Activated T-helper 17 cell treated with anti-CD3 and anti-CD28 coated beads, Interleukin-2, amount 50 U/mL, for 72 hours (primary cell): ENCODE results near the gene PKHD1. TPM values are rescaled to one million over a fixed set of nuclear protein-coding genes. Genes with fewer than 3 reads are reported as not detected.

ENCODE experiments used
- ATAC-seq: fragments of 150-1000 bp; cut with Tn5 transposase; replicated peaks from 2 replicates; pipeline ENCODE4 v1.10.0; 2021; ENCODE audit warnings: mild to moderate bottlenecking, moderate library complexity
- H3K27ac Mint-ChIP-seq: one replicate; pipeline ENCODE4 v1.8.0; 2022; ENCODE audit warnings: mixed read lengths
- H3K27me3 Mint-ChIP-seq: one replicate; pipeline ENCODE4 v1.8.0; 2022; ENCODE audit warnings: mixed read lengths
- H3K36me3 Mint-ChIP-seq: one replicate; pipeline ENCODE4 v1.8.0; 2022; ENCODE audit warnings: low read depth, mild to moderate bottlenecking, mixed read lengths
- H3K4me1 Mint-ChIP-seq: one replicate; pipeline ENCODE4 v1.8.0; 2022; ENCODE audit warnings: mixed read lengths
- H3K4me3 Mint-ChIP-seq: one replicate; pipeline ENCODE4 v1.8.0; 2022; ENCODE audit warnings: mild to moderate bottlenecking, mixed read lengths
- H3K9me3 Mint-ChIP-seq: one replicate; pipeline ENCODE4 v1.8.0; 2022; ENCODE audit warnings: mixed read lengths
- total RNA-seq, 2 donors: library from RNA; stranded (reverse); gene quantifications; one replicate each; pipeline ENCODE4 v1.2.3, GENCODE V29; 2022

PKHD1 gene
- total RNA-seq, 2 donors from 2014 or later = 0.19 to 0.24 TPM

DNA sequence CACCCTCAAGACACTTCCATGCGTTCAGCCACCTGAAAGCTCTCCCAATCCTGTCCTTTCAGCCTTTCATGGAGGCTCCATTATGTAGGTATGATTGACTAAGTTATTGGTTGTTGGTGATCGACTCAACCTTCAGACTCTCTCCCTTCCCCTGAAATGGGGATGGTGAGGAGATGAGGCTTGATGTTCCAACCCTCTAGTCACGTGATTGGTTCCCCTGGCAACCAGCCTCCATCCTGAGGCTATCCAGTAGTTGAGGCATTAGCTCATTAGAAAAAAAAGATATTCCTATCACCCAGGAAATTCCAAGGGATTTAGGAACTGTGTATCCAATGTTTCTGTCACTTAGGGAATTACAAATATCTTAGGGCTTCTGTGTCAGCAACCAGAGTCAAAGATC is 426.6 kb downstream of the PKHD1 start:
- Mint-ChIP-seq H3K27ac (no peak overlapping the region), H3K9me3 (no peaks in the 10 kb centered on the region), H3K4me1 (no peaks in the 10 kb centered on the region), H3K4me3 (no peak overlapping the region), H3K36me3 (no peaks in the 10 kb centered on the region), H3K27me3 (no peaks in the 10 kb centered on the region)
- ATAC-seq = no peak

DNA sequence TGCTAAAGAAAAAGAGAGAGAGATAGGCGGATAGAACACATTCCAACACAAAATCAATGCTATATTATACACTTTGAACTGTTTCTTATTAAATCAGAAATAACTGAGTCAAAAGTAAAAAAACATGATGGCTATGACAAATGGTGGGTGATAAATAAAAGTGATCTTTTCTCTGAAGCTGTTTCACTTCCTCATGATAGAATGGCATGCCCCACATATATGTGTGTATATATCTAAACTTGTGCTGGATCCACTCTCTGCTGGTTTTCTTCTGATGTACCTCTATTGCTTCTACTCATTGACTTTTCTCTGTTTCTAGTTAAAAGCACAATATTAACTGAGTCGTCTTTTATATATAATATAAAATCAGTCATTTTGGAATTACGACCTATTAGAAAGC is 429.9 kb downstream of the PKHD1 start:
- Mint-ChIP-seq H3K36me3 (no peaks in the 10 kb centered on the region), H3K4me3 (no peak overlapping the region), H3K27ac (no peak overlapping the region), H3K4me1 (no peaks in the 10 kb centered on the region), H3K27me3 (no peaks in the 10 kb centered on the region), H3K9me3 (no peaks in the 10 kb centered on the region)
- no peak for ATAC-seq

DNA sequence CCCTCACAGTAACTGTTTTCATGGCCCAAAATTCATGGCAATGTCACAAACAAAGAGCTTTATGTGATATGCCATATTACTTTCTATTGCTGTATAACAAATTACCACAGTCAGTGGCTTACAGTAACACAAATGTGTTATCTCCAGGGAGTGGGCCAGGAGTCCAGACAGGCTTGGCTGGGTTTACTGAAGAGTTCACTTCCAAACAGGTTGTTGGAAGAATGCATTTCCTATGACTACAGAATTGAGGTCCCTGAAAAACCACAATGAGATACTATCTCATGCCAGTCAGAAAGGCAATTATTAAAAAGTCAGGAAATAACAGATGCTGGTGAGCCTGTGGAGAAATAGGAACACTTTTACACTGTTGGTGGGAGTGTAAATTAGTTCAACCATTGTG is 431.9 kb downstream of the PKHD1 start:
- H3K4me1 Mint-ChIP-seq = no peaks in the 10 kb centered on the region
- ATAC-seq = no peak
- no peak overlapping the region for H3K4me3 Mint-ChIP-seq
- H3K36me3 Mint-ChIP-seq = no peaks in the 10 kb centered on the region
- H3K27ac Mint-ChIP-seq = no peak overlapping the region
- no peaks in the 10 kb centered on the region for H3K27me3 Mint-ChIP-seq
- H3K9me3 Mint-ChIP-seq = no peaks in the 10 kb centered on the region

DNA sequence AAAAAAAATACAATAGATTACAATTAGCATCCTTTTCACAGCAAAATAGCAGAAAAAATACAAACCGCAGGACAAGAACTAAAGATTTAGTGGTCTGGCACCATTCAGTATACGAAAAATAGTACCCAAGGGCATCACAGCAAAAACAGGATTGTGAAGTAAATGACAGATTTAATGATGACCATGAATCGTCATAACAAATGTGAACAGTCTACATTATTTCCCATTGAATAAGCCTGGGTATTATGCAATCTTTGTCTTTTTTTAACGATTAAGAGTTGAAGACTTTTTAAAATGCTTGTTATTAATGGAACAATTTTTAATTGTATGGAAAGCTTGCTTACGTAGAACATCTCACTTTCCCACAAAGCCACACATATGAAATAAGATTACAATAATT is 432.8 kb downstream of the PKHD1 start:
- Mint-ChIP-seq H3K27ac (no peak overlapping the region), H3K36me3 (no peaks in the 10 kb centered on the region), H3K4me3 (no peak overlapping the region), H3K27me3 (no peaks in the 10 kb centered on the region), H3K9me3 (no peaks in the 10 kb centered on the region), H3K4me1 (no peaks in the 10 kb centered on the region)
- ATAC-seq = no peak

DNA sequence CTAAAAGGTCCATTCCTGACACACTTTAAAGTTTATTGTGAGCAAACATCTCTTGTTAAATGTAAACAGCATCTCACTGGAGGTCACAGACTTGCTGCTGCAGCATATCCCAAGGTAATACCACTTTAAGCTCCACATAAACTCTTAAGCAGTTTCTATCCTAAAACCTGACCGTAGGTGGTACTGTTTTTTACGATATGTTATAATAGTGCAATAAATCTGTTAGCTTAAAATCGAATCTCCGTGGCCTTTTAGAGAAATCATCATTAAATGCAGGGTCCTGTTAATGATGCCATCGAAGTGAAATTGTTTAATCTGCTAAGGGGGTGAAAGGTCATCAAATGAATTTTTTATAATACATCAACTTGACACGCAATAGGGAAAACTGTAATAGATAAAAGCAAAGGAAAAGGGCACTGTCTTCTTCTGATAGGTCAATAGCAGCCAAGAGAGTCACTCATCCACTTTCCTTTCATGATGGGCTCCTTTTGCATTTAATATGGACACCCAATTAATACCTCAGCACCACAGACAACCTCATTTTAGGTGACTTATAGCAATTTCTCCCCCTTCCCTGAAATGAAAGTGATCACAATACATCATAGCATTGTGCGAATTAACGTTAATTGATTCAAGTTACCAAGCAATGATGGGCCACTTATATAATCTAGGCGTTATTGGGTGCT is 436.1 kb downstream of the PKHD1 start:
- H3K4me3 Mint-ChIP-seq = no peak overlapping the region
- no peaks in the 10 kb centered on the region for H3K4me1 Mint-ChIP-seq
- H3K27ac Mint-ChIP-seq = no peak overlapping the region
- H3K27me3 Mint-ChIP-seq = no peaks in the 10 kb centered on the region
- no peaks in the 10 kb centered on the region for H3K36me3 Mint-ChIP-seq
- H3K9me3 Mint-ChIP-seq = no peaks in the 10 kb centered on the region
- no peak for ATAC-seq

DNA sequence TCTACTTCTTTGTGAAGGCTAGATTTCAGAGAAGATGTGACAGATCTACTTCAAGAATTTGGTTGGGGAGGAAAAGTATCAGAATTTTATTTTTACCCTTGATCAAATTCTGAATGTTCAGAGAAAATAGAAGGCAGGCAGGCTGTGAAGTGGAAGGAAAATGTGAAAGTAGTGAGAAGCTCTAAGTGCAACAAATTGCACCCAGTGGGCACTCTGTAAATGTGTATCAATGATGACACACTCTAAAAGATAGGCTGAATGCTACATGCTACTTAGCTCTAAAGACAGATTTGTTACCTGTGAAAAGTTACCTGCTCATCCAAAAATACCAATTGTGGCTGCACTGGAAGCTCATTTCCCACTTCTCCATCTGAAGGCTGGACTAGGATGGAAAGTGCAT is 438.6 kb downstream of the PKHD1 start:
- H3K4me3 Mint-ChIP-seq = no peak overlapping the region
- H3K27me3 Mint-ChIP-seq = no peaks in the 10 kb centered on the region
- no peak overlapping the region for H3K27ac Mint-ChIP-seq
- ATAC-seq = no peak
- no peaks in the 10 kb centered on the region for H3K9me3 Mint-ChIP-seq
- no peaks in the 10 kb centered on the region for H3K36me3 Mint-ChIP-seq
- H3K4me1 Mint-ChIP-seq = no peaks in the 10 kb centered on the region

DNA sequence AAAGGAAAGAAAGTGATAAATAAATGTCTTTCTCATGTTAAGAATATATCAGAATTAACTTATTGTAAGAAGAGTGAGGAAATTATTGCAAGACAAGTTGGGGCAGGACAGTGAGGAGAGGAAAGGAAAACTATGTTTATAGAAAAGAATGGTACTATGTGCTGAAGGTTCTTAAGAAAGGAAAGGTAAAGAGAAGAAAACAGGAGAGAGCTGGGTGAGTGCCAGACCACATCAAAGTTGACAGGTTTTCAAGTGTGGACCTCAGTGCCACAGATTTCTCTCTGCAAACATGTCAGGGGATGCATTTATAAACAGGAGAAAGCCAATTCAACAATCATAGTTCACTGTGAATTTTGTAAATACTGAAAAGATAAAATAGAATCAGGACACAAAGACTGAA is 439.2 kb downstream of the PKHD1 start:
- H3K27me3 Mint-ChIP-seq = no peaks in the 10 kb centered on the region
- H3K36me3 Mint-ChIP-seq = no peaks in the 10 kb centered on the region
- H3K9me3 Mint-ChIP-seq = no peaks in the 10 kb centered on the region
- H3K4me3 Mint-ChIP-seq = no peak overlapping the region
- H3K27ac Mint-ChIP-seq = no peak overlapping the region
- ATAC-seq = no peak
- no peaks in the 10 kb centered on the region for H3K4me1 Mint-ChIP-seq

DNA sequence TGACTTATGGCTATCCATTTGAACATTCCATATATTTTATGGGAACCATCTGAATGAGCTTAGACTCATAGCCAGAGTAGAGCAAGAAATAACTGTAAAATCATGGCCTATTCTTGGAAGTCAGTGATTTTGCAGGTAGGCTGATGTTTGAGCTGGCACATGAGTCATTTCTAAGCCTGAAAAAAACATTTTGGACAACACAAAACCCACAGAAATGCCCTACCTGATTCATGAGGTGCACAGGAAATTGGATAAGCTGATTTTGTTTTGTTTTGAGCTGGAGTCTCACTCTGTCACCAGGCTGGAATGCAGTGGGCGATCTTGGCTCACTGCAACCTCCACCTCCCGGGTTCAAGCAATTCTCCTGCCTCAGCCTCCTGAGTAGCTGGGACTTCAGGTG is 443.0 kb downstream of the PKHD1 start:
- no peak for ATAC-seq
- Mint-ChIP-seq H3K36me3 (no peaks in the 10 kb centered on the region), H3K4me1 (no peaks in the 10 kb centered on the region), H3K9me3 (no peaks in the 10 kb centered on the region), H3K27ac (no peak overlapping the region), H3K4me3 (no peak overlapping the region), H3K27me3 (no peaks in the 10 kb centered on the region)

DNA sequence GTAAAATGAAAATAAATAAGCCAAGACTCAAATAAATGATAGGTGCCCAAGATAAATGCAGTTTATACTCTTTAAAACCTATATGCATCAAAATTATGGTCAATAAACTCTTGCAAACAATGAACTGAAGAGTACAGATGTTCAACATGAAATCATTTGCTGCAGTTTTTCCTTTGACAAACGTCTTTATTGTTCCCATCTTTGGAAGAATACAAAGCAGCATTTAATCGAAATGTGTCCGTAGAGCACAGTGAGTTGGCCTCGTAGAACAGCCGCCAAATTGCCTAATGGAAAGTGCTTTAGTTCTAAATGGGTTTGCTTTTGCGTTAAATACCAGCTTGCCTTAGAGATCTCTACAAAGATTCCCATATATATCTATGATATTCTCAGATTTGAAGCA is 447.4 kb downstream of the PKHD1 start:
- no peaks in the 10 kb centered on the region for H3K36me3 Mint-ChIP-seq
- H3K4me1 Mint-ChIP-seq = no peaks in the 10 kb centered on the region
- no peaks in the 10 kb centered on the region for H3K27me3 Mint-ChIP-seq
- no peak overlapping the region for H3K4me3 Mint-ChIP-seq
- no peak for ATAC-seq
- no peak overlapping the region for H3K27ac Mint-ChIP-seq
- peaks cover 3% of the 10 kb centered on the region for H3K9me3 Mint-ChIP-seq

DNA sequence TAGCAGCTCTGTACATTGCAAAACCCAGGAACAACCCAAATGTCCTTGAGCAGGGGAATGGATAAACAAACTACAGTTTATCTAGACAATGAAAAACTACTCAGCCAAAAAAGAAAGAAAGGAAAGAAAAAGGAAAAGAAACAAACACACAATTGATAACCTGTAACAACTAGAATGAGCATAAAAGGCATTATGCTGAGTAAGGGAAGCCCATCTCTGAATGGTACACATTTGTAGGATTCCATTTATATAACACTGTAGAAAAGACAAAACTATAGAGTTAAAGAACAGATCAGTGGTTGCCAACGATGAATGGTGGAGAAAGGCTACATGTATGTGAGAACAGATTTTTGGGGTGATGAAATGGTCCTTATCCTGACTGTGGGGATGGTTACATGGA is 454.0 kb downstream of the PKHD1 start:
- peaks cover 7% of the 10 kb centered on the region for H3K9me3 Mint-ChIP-seq
- no peaks in the 10 kb centered on the region for H3K4me1 Mint-ChIP-seq
- H3K27ac Mint-ChIP-seq = no peak overlapping the region
- no peaks in the 10 kb centered on the region for H3K36me3 Mint-ChIP-seq
- no peaks in the 10 kb centered on the region for H3K27me3 Mint-ChIP-seq
- H3K4me3 Mint-ChIP-seq = no peak overlapping the region
- no peak for ATAC-seq

DNA sequence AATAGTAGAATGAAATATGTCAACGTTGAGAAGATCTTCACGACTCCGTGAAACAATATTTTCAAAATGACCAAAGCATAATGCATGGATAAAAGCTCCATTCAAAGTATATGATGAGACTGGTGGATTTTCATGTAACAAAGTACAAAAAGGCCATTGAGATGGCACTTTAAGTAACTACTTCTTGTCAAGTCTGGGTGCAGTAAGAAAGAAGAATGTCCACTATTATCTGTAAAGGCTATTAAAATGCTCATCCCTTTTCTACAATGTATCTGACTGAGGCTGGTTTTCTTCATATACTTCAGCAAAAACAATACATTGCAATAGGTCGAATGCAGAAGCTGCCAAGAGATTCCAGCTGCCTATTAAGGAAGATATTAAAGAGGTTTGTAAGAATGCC is 457.4 kb downstream of the PKHD1 start:
- H3K4me3 Mint-ChIP-seq = no peak overlapping the region
- no peaks in the 10 kb centered on the region for H3K27me3 Mint-ChIP-seq
- H3K27ac Mint-ChIP-seq = no peak overlapping the region
- no peaks in the 10 kb centered on the region for H3K36me3 Mint-ChIP-seq
- no peaks in the 10 kb centered on the region for H3K4me1 Mint-ChIP-seq
- no peak for ATAC-seq
- H3K9me3 Mint-ChIP-seq = peaks cover 4% of the 10 kb centered on the region

DNA sequence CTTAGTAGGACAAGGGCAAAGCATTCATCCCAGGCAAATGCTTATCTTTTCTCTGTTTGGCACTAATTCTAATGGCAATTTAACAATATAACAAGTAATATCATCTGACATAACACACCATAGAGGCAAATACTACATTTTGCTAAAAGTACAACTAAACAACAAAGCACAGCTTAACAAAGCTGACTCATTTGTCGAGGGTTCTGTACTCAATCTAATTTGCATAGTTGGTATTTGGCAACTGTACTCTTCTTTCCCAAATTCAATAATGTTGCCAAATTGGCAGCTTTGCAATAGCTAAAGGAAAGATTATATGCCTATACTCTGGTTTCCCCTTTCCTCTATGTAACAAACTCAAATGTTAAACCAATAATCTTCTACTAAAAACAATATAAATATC is 461.0 kb downstream of the PKHD1 start:
- Mint-ChIP-seq H3K4me1 (no peaks in the 10 kb centered on the region), H3K4me3 (no peak overlapping the region), H3K27me3 (no peaks in the 10 kb centered on the region), H3K9me3 (peaks cover 4% of the 10 kb centered on the region), H3K36me3 (no peaks in the 10 kb centered on the region), H3K27ac (no peak overlapping the region)
- no peak for ATAC-seq

DNA sequence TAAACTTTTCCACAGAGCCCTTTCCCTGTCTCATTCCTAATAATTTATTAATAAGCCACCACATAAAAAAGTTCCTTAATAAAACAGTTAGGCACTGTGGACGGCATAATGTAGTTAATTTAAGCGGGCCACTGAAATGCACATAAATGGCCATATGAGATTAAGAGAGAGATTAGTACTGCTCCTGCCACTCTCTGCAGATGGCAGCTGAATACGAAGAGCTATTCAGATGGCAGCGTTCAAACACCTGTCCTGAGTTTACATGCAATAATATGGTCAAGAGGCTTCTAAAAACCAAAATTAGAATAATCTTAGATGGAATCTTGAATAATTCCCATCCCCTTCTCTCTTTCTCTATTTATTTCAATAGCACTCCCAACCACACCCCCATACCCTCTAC is 461.8 kb downstream of the PKHD1 start:
- H3K27ac Mint-ChIP-seq = no peak overlapping the region

DNA sequence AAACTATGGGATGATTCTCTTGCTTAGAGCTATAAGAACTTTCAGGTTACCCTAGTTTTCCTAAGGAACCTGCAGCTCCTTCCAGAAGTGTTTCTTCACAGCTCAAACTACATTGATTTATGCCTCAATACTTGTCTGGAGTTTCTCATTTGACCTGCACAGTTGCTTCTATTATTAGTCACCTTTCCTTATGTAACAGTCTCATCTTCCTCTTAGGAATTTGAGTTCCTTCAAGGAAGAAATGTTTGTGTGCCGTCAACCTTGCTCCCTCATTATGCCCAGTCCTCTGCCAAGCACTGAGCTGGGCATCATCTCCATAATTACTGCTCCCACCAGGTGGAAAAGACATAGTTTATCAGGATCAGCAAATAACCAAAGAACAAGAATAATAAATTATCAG is 466.4 kb downstream of the PKHD1 start:
- Mint-ChIP-seq H3K27me3 (no peaks in the 10 kb centered on the region), H3K27ac (no peak overlapping the region), H3K9me3 (no peaks in the 10 kb centered on the region), H3K4me3 (no peak overlapping the region), H3K4me1 (no peaks in the 10 kb centered on the region), H3K36me3 (no peaks in the 10 kb centered on the region)
- ATAC-seq = no peak

More for the DNA sequence above, 461.8 kb downstream of the PKHD1 start:
- Mint-ChIP-seq H3K36me3 (no peaks in the 10 kb centered on the region), H3K4me1 (no peaks in the 10 kb centered on the region), H3K9me3 (no peaks in the 10 kb centered on the region), H3K4me3 (no peak overlapping the region), H3K27me3 (no peaks in the 10 kb centered on the region)
- ATAC-seq = no peak

DNA sequence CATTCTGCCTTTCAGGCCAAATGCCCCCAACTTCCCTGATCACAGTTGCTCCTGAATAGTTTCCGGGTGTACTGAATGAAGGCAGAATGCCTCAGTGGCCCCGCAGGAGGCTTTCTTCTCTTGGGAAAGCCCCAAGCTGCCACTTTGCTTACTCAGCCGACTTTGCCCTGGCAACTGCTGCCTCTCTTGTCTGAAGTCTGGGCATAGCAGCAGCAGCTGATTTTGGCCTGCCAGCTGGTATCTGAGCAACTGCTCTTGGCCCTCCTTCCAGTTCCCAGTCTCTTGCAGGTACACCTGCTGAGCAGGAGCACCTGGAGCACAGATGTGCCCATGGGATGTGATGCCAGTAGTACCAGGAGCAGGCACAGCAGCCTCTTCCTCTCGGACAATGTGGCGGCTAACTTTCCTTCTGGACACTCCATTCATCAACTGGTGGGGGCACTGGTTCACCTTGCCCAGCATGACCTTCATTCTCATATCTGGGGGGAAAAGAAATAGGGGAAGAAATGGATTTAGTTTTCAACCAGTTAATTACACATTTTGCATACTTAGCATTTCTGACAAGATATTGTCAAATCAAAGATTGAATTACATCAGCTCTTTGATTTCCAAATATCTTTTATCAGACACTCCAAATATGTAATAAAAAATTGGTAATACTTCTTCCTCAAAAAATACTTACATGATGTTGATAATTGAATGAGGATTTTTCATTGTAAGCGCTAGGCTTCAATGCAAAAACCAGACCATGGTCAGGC is 468.2 kb downstream of the PKHD1 start:
- ATAC-seq = no peak
- Mint-ChIP-seq H3K4me3 (no peak overlapping the region), H3K27ac (no peak overlapping the region), H3K27me3 (no peaks in the 10 kb centered on the region), H3K36me3 (no peaks in the 10 kb centered on the region), H3K9me3 (no peaks in the 10 kb centered on the region), H3K4me1 (no peaks in the 10 kb centered on the region)
